ENCODE data around the gene FABP3.
"Not testable (repeated sequence)": the region's sequence is repeated elsewhere in the genome, so short reads cannot be mapped to it uniquely, and the experiment has no call there.

Gene FABP3

DNA sequence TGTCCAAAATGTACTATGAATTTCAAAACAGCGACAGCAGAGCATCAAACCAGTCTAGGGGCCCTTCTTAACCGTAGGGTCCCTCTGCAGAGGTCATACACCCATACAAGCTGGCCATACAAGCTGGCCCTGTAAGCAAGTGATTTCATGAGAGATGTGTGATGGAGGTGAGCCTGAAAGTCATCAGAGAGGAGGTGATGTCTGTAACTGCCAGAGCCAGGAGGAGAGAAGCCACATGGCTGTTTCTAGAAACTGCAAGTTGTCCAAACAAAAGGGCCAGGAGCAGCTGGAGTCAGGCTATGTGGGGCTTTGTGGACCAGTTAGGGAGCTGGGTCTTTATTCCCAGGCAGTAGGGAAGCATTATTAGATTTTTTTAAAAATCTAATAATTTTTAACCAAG lies 25.4 kb upstream of the FABP3 start:
- no peak for DNase-seq

DNA sequence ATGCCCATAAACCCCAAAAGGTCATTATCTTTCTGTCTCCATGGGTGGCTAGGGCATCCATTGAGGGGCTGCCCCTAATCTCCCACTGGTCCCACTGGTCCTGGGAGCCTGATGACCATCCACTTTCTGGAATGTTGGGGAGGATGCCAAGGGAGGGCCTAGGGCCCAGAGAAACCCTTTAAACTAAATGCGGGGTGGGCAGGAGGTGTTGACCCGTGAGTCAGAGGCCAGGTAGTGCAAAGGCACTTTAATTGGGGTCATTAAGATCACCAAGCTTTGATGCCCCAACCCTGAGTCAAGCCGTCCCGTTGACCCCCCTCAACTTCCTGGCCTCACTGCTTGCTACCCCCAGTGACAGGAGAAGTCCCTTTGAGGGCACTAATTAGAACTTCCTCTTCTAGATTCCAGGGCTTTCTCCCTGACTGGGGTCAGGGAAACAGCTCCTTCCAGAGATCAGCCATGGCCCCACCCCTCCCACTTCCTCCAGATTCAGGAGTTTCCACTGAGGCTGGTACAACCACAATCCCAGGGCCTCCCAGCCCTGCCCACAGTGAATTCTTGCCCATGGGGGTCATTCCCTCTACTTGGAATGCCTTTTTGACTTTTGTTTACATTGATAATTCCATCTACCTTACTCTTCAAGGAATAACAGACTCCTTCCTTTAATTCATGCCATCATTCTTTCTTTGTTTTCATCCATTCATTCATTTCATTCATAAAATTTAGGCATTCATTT lies 24.7 kb upstream of the FABP3 start:
- peak; percentile 58 for DNase-seq

DNA sequence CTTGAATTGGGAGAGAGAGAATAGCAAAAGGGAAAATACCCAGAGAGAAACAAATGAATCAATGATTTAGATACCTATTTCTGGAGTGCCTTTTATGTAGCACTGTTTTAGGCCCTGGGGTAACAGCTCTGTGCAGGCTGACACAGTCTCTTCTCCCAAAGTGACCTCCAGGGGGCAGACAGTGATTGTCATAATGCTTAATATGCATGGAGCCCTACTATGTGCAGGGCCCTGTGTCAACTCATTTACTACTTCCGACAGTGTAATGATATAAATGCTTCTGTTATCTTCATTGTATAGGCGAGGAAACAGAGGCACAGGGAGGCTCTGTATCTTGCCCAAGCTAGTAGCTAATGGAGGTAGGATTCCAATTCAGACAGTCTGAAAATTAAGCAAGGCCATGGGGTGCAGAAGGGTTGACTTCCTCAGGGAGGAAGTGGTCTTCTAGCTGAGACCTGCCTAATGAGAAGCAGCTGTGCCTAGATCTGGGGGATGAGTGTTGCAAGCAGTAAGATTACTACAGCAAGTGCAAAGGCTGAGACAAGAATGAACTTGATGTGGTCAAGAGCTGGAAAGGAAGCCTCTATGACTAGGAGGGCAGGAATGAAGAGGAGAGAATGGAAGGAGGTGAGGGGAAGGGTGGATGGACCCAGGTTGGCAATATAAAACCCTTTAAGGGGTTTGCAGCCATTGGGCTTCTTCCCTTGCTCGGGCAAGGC lies 23.9 kb upstream of the FABP3 start:
- DNase-seq: peak; percentile 97

DNA sequence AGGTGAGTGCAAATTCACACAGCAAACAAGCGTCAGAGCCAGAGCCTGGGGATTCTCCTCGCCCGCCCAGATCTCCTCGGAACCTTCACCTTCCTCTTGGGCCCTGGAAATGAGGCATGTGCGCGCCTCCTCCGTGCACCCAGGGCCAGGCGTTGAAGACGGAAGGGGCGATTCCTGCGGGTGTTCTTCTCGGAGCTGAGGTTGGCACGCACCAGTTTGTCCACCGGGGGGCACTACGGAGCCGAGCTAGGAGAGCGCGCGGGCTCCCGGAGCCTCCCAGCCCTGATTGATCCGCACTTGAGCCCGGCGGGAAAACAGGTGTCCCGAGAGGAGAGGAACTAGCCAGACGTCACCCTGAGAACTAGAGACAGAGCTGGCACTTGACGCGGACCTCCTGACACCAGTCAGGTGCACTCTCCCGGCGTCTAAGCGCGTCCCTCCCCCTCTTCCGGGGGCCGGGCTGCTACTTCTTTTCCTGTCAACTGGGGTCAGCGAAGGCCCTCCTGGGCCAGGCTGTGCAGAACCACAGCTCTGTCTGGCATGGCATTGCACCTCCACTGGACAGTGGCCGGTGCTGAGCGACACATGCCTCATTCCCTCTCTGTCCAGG lies 21.8 kb upstream of the FABP3 start:
- DNase-seq: peak; percentile 67

DNA sequence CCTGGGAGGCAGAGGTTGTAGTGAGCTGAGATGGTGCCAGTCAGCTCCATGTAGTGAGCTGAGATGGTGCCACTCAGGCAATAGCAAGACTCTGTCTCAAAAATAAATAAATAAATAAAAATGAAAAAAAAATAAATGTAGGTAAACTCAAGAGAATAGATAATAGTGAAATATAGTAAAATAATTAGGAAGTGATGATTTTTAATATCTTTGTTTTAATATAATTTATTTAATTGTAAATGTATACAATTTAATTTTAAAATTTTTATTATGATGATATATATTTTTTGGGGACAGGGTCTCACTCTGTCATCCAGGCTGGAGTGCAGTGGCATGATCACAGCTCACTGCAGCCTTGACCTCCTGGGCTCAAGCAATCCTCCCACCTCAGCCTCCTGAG lies 20.6 kb upstream of the FABP3 start:
- no peak for DNase-seq

DNA sequence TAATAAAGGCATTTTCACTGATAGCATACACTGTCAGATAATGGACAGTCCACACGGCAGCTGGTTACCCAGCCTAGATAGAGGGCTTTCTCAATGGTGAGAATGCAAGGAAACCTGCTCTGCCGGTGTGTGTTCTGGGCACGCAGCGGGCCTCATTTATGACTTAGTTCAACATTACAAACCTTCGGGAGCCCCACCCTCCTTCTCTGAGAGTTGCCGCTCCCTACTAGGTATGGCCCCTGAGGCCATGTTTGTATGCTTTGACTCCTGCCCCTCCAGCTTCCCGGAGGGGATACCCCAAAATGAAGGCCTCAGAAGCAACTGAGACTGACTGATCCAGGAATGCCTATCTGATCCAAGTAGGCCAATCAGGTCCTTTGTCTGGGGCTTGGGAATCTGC lies 17.2 kb upstream of the FABP3 start:
- DNase-seq: no peak

DNA sequence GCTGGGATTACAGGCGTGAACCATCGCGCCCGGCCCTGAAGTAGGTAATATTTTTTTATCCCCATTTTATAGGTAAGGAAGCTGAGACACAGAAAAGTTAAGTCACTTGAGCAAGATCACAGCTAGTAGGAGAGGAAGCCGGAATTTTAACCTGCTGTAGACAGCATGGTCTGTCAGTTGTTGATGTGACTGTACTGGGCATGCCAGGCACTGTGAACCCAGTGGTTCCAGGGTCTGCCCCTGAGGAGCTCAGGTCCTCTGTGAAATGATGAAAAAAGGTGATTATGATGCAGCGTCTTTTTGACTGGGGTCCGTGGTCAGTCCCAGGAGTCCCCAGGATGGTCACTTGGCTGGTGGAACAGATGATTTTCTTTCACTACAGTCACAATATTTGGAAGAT lies 16.7 kb upstream of the FABP3 start:
- no peak for DNase-seq

DNA sequence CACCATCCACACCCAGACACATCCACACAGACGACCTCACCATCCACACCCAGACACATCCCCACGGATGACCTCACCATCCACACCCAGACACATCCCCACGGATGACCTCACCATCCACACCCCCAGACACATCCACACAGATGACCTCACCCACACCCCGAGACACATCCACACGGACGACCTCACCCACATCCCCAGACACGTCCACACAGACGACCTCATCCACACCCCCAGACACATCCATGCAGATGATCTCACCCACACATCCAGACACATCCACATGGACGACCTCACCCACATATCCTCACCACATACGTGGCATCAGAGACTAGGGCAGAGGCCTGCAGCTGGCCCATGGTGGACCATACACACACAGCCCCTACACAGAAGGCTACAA lies 14.7 kb upstream of the FABP3 start:
- DNase-seq: no peak

DNA sequence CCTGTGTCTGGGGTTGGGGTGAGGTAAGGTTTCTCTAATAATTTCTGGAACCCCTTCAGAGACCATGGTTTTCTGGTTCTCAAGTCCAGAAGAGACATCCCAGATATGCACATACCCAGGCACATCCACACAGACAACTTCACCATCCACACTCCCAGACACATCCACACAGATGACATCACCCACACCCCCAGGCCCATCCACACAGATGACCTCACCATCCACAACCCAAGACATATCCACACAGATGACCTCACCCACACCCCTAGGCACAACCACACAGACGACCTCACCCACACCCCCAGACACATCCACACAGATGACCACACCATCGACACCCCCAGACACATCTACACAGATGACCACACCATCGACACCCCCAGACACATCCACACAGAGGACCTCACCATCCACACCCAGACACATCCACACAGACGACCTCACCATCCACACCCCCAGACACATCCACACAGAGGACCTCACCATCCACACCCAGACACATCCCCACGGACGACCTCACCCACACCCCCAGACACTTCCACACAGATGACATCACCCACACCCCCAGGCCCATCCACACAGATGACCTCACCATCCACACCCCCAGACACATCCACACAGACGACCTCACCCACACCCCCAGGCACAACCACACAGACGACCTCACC lies 13.8 kb upstream of the FABP3 start:
- not testable (repeated sequence) for DNase-seq

DNA sequence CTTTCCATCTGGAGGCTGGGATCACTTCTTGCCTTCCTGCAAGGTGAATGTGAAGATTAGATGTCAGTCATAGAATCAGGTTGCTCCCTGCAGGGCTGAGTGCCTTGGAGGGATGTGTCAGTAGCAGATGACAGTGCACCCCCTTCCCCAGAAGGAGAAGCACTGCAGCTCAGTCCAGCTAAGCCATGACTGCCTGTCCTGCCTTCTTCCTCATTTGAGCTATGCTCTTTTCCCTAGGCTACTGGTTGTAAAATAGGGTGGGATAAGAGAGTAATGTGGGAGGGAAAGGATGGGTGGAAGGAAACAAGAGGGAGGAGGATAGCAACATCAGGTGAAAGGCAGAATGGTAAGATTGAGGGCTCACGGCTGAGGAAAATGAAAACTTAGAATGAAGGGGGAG lies 11.1 kb upstream of the FABP3 start:
- no peak for DNase-seq

DNA sequence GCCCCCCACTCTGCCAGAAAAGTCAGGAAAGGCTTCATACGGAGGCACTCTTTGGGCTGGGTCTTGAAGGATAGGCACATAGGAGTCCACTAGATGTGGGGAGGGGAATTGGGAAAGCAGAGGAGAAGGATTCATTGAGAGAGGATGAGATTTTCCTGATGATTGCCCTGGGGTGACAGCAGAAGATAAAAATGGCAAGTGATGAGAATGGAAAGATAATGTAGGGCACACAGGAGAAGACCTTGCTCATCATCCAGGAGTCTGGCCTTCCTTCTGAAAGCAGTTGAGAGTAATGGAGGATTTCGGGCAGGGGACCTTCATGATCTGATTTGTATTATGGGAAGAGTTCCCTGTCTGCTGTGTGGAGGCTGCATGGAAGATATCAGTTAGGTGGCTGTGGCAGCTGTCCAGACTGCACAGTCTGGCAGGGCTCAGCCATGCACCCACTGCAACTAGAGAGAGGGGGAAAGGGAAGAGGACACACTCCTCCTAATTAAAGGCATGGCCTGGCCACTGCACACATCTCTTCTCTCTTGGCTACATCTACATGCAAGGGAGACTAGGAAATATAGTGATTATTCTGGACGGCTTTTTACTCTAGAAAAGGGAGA lies 9.6 kb upstream of the FABP3 start:
- no peak for DNase-seq

DNA sequence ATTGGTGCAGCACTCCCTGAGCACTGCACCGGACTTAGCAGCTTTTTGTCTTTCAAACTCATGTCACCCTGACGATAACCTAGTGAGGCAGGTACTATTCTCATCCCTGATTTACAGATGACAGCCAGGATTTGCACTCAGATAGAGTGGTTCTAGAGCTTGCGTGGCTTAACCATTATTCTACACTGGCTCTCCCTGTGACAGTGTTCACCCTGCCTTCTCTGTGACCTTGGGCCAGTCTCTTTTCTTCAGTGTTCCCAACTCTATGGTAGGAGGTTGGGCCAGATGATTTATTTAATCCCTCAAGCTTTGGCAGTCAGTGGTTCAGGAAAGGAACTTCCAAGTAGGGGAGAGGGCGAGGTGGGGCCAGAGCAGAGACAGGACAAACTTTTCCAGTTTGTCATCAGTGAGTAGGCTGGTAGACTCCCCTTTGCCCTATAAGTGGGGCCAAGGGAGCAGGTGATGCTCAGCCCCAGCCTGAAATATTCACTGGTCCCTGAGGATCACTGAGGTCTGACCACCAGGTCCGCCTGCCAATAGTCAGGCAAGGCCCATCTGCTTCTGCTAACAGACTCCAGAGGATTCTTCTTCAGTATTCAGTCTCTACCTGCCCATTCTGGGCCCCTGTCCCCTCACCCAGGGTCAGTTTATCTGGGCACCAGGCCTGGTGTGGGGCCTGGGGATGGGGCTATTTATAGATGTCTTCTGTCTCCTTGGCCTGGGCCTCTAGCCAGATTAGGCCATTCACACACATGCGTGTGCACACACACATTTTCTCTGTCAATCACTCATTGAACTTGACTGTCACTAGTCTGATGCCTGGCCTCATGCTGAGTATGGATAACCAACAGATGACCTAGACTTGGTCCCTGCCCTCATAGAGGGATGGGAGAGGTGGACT lies 8.8 kb upstream of the FABP3 start:
- DNase-seq: no peak

DNA sequence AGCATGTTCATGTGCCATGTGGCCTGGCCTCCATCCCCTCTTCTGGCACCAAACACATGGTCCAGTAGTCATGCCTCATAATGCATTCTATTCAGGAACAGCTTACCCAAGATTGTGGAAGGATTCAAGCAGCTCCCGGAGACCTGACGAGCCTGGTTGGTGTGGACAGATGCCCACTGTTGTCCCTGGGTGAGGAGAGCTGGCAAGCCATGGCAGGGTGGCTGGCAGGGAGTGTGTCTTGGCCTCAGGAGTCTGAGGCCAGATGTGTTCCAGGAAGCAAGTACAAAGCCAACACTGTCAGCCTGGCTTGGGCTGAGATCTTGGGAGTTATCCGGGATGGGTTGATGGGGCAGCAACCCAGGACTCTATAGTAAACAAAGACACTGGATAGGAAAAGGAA lies 7.3 kb upstream of the FABP3 start:
- DNase-seq: no peak

DNA sequence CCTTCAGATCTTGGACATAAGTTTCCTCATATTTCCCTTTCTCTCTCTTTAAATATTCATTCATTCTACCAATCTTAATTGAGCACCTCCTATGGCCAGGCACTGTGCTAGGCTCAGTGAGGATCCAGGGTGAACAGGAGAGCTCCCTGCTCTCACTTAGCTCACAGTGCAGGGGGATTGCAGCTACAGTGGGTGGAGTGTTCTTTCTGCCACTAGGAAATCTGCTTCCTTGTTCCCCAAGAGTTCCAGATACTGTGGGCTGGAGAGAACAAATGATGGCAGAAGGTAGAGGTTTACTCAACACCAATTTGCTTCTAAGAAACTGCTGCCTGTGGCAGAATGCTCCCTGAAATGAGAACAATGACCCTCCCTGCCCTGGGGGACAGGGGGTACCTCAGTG lies 5.1 kb upstream of the FABP3 start:
- no peak for DNase-seq

DNA sequence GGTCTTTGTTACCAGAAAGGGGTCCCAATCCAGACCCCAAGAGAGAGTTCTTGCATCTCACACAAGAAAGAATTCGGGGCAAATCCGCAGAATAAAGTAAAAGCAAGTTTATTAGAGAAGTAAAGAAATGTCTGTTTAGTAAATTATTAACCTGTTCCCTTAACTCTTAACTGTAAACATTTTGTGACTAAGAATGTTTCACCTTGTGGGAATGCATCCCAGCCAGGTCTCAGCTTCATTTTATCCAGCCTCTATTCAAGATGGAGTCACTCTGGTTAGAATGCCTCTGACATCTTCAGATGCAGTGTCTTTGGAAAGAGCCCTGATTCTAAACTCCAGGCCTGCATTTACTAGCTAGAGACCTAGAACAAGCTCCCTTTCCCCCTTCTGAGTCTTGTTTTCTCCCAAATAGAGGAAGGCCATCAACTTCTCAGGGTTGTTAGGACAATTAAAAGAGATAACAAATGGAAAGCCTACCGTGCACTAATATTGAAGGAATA lies 4.5 kb upstream of the FABP3 start:
- DNase-seq: no peak

DNA sequence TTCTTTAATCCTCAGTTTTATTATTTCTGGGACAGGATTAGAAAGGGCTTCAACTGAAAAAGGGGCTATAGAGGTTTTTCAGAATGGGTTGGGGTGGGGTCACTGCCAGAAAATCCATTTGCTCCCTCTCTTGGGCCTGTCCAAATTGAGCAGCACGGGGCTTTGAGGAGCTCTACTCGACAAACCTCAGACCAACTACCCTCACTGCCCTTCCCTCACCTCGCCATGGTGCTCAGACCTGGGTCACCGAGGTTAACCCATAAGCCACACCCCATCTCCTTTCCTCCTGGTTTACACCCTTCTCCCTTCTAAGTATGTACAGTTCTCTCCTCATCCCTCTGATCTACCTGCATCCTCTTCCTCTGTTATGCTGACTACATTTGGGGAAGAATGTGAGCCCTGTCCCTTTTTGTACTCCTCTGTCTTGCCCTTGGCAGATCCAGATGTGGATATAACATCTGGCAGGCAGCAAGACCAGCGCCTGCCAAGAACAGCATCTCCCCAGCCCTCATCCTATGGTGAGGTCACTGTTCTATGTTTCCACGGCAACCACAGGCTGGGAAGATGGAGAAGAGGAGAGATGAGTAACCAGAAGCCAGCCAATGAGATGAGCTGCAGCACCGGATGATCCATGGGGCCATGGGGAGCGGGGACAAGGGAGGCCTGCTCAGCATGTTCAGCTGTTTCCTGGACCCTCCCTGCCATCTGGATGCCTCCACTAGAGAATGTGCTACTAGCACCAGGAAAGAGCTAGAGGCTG lies 3.7 kb upstream of the FABP3 start:
- DNase-seq: peak; percentile 95

DNA sequence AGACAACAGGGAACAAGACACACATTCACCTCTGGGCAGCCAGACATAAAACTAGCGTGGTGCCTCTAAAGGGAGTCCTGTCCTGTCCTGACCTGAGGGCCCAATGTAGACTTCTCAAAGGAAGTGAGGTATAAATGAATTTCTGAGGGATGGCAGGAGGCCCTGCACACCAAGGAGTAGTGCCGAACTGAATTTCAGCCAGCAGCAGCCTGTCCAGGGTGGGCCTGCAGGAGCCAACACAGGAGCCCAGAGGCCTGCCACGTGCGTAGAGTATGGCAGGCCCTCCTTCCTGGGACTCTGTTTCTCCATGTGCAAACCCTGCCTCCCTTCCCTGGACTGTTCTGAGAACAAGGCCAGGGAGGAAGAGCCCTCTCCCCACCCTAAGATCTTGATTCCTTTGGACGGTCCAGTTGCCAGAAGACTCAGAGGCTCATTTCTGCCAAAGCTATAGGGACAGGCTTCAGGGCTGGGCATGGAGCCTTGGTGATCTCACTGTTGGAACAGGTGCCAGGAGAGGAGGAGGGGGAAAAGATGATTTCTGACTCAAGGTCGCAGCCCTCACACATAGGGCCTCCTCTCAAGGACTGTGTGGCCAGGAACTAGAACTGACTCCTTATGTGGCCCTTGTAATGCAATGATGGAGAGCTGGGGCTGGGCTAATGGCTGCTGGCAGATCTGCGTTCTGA lies 1.8 kb upstream of the FABP3 start:
- peak; percentile 22 for DNase-seq

DNA sequence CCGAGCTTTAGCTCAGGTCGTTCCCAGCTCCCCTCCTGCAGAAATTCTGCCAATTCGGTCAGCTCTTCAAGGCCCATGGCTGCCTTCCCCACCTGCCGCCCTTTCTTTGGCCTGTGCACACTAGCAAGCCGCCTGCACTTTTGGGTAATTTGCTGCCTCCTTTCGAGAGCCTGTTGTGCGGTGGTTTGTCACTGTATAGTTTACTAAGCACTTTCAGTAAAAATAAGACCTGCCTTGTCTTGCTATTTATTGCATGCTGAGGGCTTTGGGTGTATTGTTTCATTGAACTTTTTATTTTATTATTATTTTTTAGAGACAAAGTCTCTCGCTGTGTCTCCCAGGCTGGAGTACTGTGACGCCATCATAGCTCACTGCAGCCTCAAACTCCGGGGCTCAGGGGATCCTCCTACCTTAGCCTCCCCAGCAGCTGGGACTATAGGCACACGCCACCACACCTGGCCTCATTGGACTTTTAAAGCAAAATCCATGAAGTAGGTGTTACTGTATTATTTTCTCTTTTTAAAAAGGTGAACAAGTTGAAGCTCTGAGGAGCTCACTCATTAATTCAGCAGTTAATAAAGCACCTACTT lies 1.1 kb upstream of the FABP3 start:
- no peak for DNase-seq

DNA sequence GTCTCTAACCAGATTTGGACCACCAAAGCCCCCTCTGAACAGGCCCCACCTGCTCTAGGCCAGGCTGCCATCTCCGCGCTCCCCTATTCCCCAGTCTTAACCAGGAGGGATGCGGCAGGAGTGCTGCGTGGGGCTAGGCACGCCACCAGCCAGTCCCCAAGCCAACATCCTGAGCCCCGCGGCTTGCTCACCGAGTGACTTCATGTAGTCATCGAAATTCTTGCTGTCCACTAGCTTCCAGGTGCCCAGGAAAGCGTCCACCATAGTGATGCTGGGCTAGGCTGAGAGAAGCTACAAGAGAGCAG lies 173 bp downstream of the FABP3 start:
- no peak for DNase-seq

DNA sequence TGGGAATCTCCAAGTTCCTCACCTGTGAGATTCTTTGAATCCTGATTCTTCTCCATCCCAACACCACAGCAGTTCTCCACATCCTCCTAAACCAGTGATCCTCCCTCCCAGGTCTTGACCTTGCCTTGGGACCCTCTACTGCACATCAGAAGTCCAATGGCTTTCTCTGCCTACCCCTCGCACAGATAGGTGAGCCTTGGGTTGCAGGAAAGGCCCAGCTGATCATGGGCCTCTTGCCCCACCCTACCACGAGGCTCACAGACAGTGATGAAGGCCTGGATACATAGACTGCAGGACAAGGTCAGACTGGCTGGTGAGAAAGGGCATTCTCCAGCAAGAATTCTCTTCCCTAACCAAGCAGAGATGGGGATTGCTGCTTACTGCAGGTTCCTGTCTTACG lies 825 bp downstream of the FABP3 start:
- no peak for DNase-seq

Measured in fibroblast of skin of abdomen (primary cell).